Astrocyte (in vitro differentiated cells and primary cell): ENCODE results near the gene CBFA2T2. TPM values are rescaled to one million over a fixed set of nuclear protein-coding genes. Genes with fewer than 3 reads are reported as not detected.

Experiments used
- DNase-seq: peaks from one replicate; pipeline ENCODE4 v3.0.0-alpha.2; 2010; ENCODE audit warnings: low read depth
- FAIRE-seq: peaks from 2 replicates; lab custom pipeline; 2011; peaks lifted over from hg19 to GRCh38; lab: Jason Lieb, UNC
- H2AFZ ChIP-seq: 2 replicates; pipeline ENCODE4 v1.6.0; 2012; ENCODE audit warnings: low read depth, low read length, inconsistent platforms
- H3K27ac ChIP-seq: 2 replicates; pipeline ENCODE4 v1.5.1; 2011; ENCODE audit warnings: low read depth, low read length, inconsistent platforms
- H3K27me3 ChIP-seq: 2 replicates; pipeline ENCODE4 v1.6.0; 2011; ENCODE audit warnings: low read length, inconsistent platforms; ENCODE audit not compliant: insufficient read depth
- H3K36me3 ChIP-seq: 2 replicates; pipeline ENCODE4 v1.5.1; 2011; ENCODE audit warnings: low read length, inconsistent platforms; ENCODE audit not compliant: insufficient read depth
- H3K4me1 ChIP-seq: 2 replicates; pipeline ENCODE4 v1.5.1; 2011; ENCODE audit warnings: low read length, inconsistent platforms; ENCODE audit not compliant: insufficient read depth
- H3K4me2 ChIP-seq: 2 replicates; pipeline ENCODE4 v1.6.0; 2012; ENCODE audit warnings: low read length, inconsistent platforms
- H3K4me3 ChIP-seq: 2 replicates; pipeline ENCODE4 v1.5.1; 2011; ENCODE audit warnings: low read depth, mild to moderate bottlenecking, low read length, inconsistent platforms; ENCODE audit not compliant: insufficient read depth
- H3K79me2 ChIP-seq: 2 replicates; pipeline ENCODE4 v1.6.0; 2012; ENCODE audit warnings: mild to moderate bottlenecking, low read length, inconsistent platforms; ENCODE audit not compliant: insufficient read depth
- H3K9ac ChIP-seq: 2 replicates; pipeline ENCODE4 v1.6.0; 2012; ENCODE audit warnings: mild to moderate bottlenecking, low read length, inconsistent platforms
- H3K9me3 ChIP-seq: 2 replicates; pipeline ENCODE4 v1.5.1; 2012; ENCODE audit warnings: low read depth, mild to moderate bottlenecking, low read length, inconsistent platforms; ENCODE audit not compliant: insufficient read depth
- H4K20me1 ChIP-seq: 2 replicates; pipeline ENCODE4 v1.6.0; 2012; ENCODE audit warnings: low read length, inconsistent platforms; ENCODE audit not compliant: insufficient read depth
- H3K27ac Mint-ChIP-seq: one replicate; pipeline ENCODE4 v1.8.0; 2021; ENCODE audit warnings: mild to moderate bottlenecking, mixed read lengths; ENCODE audit not compliant: unreplicated experiment
- H3K27me3 Mint-ChIP-seq: one replicate; pipeline ENCODE4 v1.8.0; 2021; ENCODE audit warnings: low read depth, mixed read lengths; ENCODE audit not compliant: unreplicated experiment
- H3K36me3 Mint-ChIP-seq: one replicate; pipeline ENCODE4 v1.8.0; 2021; ENCODE audit warnings: low read depth, mixed read lengths; ENCODE audit not compliant: unreplicated experiment
- H3K4me1 Mint-ChIP-seq: one replicate; pipeline ENCODE4 v1.8.0; 2021; ENCODE audit warnings: low read depth, mixed read lengths; ENCODE audit not compliant: unreplicated experiment
- H3K4me3 Mint-ChIP-seq: one replicate; pipeline ENCODE4 v1.8.0; 2021; ENCODE audit warnings: mild to moderate bottlenecking, moderate library complexity, mixed read lengths; ENCODE audit not compliant: unreplicated experiment
- H3K9me3 Mint-ChIP-seq: one replicate; pipeline ENCODE4 v1.8.0; 2021; ENCODE audit warnings: mild to moderate bottlenecking, mixed read lengths; ENCODE audit not compliant: unreplicated experiment
- CTCF ChIP-seq: IDR thresholded peaks from 2 replicates; pipeline ENCODE4 v1.5.1; 2011; ENCODE audit warnings: low read depth, mild to moderate bottlenecking, inconsistent platforms, low read length, moderate library complexity; ENCODE audit not compliant: insufficient read depth
- EZH2 ChIP-seq: IDR thresholded peaks from 2 replicates; pipeline ENCODE4 v1.6.1; 2012; ENCODE audit warnings: mild to moderate bottlenecking, low read length, inconsistent platforms; ENCODE audit not compliant: insufficient read depth
- total RNA-seq: library from RNA; stranded (reverse); gene quantifications from 2 replicates; pipeline ENCODE4 v1.2.1, GENCODE V29; 2021

The CBFA2T2 gene
- total RNA-seq, 1 donor from 2014 or later = 14.6 TPM

DNA sequence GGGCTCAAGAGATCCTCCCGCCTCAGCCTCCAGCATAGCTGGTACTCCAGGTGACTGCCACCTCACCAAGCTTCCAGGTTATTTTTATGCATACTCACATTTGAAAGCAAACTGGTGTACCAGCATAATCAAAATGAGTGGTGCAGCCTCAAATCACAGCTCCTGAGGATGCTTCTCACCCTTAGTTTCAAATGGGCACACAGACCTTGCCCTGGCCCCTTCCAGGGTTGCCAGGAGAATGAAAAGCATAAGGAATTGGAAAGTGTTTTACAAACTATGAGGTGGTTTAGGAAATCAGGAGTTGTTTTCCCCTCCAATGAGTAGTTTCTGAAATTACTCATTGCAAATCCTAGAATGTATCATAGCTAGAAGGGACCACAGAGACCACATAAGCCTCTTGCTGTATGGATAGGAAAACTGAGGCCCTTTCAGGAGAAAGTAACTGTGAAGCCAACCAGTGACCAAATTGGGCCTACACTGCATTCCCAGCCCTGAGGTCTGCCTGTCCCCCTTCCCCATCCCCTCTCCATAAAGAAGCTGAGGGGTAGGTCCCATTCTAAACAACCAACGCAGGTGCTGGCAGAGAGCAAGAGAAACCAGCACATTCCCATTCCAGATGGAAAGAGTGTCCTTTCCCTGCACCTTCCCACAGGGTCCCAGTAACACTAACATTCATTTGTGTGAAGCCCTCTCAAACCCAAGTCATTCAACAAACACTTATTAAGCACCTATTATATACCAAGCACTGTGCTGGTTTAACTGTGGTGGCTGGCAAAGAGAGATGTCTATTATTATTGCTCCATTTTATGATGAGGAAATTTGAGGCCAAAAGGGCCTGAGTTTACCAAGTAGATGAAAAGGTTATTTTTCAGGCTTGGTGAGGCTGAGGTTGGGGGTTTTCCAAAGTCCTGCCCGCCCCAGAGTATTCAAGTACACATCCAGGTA is 198.4 kb downstream of the CBFA2T2 start:
- Histone ChIP-seq H3K4me2 (no peak overlapping the region), H3K4me1 (peaks cover 22% of the 10 kb centered on the region), H3K9me3 (no peaks in the 10 kb centered on the region), H2AFZ (no peak overlapping the region), H3K9ac (no peak overlapping the region), H3K27ac (no peak overlapping the region), H3K27me3 (no peaks in the 10 kb centered on the region), H3K36me3 (no peaks in the 10 kb centered on the region), H3K4me3 (no peak overlapping the region), H4K20me1 (peaks cover 7% of the 10 kb centered on the region), H3K79me2 (peaks cover 10% of the 10 kb centered on the region)
- DNase-seq (no peak), FAIRE-seq (no peak)
- Mint-ChIP-seq H3K27me3 (peaks cover 3% of the 10 kb centered on the region), H3K36me3 (peaks cover 2% of the 10 kb centered on the region), H3K27ac (no peak overlapping the region), H3K4me3 (no peak overlapping the region), H3K9me3 (no peaks in the 10 kb centered on the region), H3K4me1 (peaks cover 7% of the 10 kb centered on the region)
- no peak for TF ChIP-seq CTCF
- TF ChIP-seq EZH2 = no peak

DNA sequence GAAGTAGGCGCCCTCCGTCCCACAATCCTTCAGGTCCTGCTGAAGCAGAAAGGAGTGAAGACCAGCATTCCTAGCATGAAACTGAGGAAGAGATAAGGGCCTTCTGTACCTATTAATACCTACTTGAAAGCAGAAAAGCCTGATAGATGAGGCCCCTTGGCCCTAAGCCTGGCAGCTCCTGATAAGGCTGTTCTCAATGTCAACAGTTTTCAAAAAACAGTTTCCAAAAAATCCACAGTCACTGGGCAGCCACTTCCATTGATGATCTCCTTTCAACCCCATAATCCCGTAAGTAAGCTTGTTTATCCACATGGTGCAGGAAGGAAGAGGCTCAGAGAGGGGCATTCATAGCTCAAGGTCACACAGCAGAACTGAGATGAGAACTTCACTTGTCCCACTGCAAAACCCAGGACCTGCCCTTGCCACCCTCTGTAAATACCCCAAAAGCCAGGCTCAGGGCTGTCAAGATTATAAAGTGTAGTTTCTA is 199.1 kb downstream of the CBFA2T2 start:
- Histone ChIP-seq H3K27ac (no peak overlapping the region), H3K4me3 (no peak overlapping the region), H3K79me2 (peaks cover 10% of the 10 kb centered on the region), H2AFZ (no peak overlapping the region), H3K27me3 (no peaks in the 10 kb centered on the region), H4K20me1 (peaks cover 5% of the 10 kb centered on the region), H3K4me1 (peaks cover 22% of the 10 kb centered on the region), H3K36me3 (no peaks in the 10 kb centered on the region), H3K9me3 (no peaks in the 10 kb centered on the region), H3K9ac (no peak overlapping the region), H3K4me2 (no peak overlapping the region)
- no peak for DNase-seq
- H3K36me3 Mint-ChIP-seq = peaks cover 2% of the 10 kb centered on the region
- H3K9me3 Mint-ChIP-seq = no peaks in the 10 kb centered on the region
- FAIRE-seq = no peak
- peaks cover 7% of the 10 kb centered on the region for H3K4me1 Mint-ChIP-seq
- TF ChIP-seq CTCF (no peak), EZH2 (no peak)
- H3K27ac Mint-ChIP-seq = no peak overlapping the region
- no peak overlapping the region for H3K4me3 Mint-ChIP-seq
- peaks cover 3% of the 10 kb centered on the region for H3K27me3 Mint-ChIP-seq
